HUES64 (cell line): ENCODE measurements around the gene HPSE2.
"Not testable (repeated sequence)": the region's sequence is repeated elsewhere in the genome, so short reads cannot be mapped to it uniquely, and the experiment has no call there.

Experiments used
- H3K27ac ChIP-seq: 2 replicates; pipeline ENCODE4 v1.7.0; 2013; ENCODE audit warnings: low read depth, low read length, inconsistent platforms
- H3K27me3 ChIP-seq: 2 replicates; pipeline ENCODE4 v1.6.1; 2013; ENCODE audit warnings: mild to moderate bottlenecking, low read length; ENCODE audit not compliant: insufficient read depth
- H3K36me3 ChIP-seq: 2 replicates; pipeline ENCODE4 v1.6.1; 2013; ENCODE audit warnings: mild to moderate bottlenecking, low read length; ENCODE audit not compliant: insufficient read depth
- H3K4me1 ChIP-seq: 2 replicates; pipeline ENCODE4 v1.6.1; 2013; ENCODE audit warnings: mild to moderate bottlenecking, low read length, moderate library complexity; ENCODE audit not compliant: insufficient read depth
- H3K4me3 ChIP-seq: 2 replicates; pipeline ENCODE4 v1.5.1; 2013; ENCODE audit warnings: mild to moderate bottlenecking, low read length, moderate library complexity
- H3K9ac ChIP-seq: 2 replicates; pipeline ENCODE4 v1.6.1; 2013; ENCODE audit warnings: mild to moderate bottlenecking, low read depth, low read length
- H3K9me3 ChIP-seq: 2 replicates; pipeline ENCODE4 v1.6.1; 2013; ENCODE audit warnings: low read depth, low read length; ENCODE audit not compliant: insufficient read depth
- WGBS: fragments of 150-250, 120-280 bp; methylation state at CpG from one replicate; pipeline ENCODE4 v1.1.7; 2013; ENCODE audit warnings: missing lambda C conversion rate; 5-methylcytosine and 5-hydroxymethylcytosine counted together

The HPSE2 gene

DNA sequence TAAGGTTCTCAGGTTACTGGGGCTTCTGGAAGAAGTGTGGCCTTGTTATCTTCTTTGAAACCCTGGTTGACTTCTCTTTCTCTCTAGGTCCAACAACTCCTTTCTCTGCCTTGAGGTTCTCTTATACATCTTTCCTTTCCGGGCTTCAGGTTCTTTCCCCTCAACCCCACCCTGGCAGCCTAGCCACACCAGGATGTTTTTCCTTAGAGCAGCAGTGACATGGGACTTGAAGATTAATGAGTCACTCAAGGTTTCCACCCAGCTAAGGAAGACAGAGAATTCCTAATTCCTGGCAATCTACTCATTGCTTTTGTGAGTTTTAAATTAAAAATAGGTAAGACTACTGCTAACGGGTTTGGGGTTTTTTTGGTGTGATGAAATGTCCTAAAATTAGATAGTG, 667.1 kb downstream of the HPSE2 start:
- Histone ChIP-seq H3K27ac (no peak overlapping the region), H3K27me3 (no peaks in the 10 kb centered on the region), H3K4me3 (no peak overlapping the region), H3K9ac (no peak overlapping the region), H3K9me3 (no peaks in the 10 kb centered on the region), H3K4me1 (no peaks in the 10 kb centered on the region), H3K36me3 (no peaks in the 10 kb centered on the region)
- 96% methylated on average over 2 of the region's 2 CpGs for WGBS

DNA sequence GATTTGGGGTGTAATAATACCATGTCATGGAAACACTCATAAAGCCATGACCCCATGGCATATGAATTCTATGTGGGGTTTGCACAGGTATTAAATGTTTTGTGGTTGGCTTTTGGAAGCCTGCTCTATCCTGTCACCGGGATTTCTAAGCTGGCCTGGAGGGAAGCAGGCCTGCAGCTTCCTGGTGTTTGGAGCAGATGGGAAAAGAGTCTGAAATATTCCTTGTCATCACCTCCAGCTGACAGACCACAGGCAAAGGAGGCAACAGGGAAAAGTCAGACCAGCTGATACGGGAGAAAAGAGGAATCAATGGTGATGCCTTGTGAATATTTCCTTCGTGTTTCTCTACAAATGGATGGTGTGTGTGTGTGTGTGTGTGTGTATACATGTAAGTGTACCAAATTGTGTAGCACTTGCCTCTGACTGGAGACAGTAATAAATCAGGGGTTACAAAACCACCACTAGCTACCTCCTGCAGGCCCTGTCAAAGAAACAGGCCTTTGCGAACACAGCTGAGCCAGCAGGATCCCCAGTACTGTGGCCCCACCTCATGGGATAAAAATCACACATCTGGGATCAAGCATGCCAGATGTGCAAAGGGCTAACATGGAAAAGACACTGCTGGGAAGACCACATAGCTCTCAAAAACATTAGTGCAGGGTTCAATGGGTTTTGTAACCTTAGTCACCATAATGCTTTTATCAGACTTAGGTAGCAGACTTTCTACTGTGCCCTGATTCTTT, 668.1 kb downstream of the HPSE2 start:
- Histone ChIP-seq H3K4me1 (no peaks in the 10 kb centered on the region), H3K27ac (no peak overlapping the region), H3K9ac (no peak overlapping the region), H3K9me3 (no peaks in the 10 kb centered on the region), H3K4me3 (no peak overlapping the region), H3K27me3 (no peaks in the 10 kb centered on the region), H3K36me3 (no peaks in the 10 kb centered on the region)
- 72% methylated on average over 4 of the region's 4 CpGs for WGBS

DNA sequence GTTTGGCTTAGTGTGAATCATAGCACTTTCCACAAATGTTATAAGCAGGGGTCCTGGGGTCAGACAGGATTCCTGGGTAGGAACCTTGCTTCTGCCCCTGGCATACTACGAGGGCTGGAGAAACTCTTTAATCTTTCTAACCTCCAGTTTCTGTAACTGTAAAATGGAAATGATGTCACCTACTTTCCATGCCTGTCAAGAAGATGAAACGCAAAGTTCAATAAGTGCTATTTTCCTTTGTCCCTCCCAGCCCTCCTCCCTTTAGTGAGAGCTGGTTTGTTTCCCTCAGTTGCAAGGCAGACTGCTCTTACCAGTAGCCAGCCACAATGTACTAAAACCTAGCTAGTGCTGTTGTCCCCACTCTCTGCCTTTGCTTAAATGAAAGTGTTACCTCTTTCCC, 671.8 kb downstream of the HPSE2 start:
- Histone ChIP-seq H3K4me3 (no peak overlapping the region), H3K27me3 (no peaks in the 10 kb centered on the region), H3K4me1 (no peaks in the 10 kb centered on the region), H3K27ac (no peak overlapping the region), H3K9ac (no peak overlapping the region), H3K36me3 (no peaks in the 10 kb centered on the region), H3K9me3 (no peaks in the 10 kb centered on the region)
- 89% methylated on average over 2 of the region's 2 CpGs for WGBS

DNA sequence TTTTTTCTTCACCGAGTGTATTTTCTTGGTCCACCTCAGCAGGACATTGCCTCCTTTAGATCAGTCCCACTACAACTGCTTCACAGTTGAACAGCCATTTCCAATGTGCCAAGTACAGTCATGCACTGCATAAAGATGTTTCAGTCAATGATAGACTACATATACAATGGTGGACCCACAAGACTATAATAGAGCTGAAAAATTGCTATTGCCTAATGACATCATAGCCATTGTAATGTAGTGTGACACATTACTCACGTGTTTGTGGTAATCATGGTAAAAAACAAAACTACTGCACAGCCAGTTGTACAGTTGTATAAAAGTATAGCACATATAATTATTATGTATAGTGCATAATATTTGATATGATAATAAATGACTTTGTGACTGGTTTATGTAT, 675.1 kb downstream of the HPSE2 start:
- Histone ChIP-seq H3K36me3 (no peaks in the 10 kb centered on the region), H3K27me3 (no peaks in the 10 kb centered on the region), H3K9me3 (no peaks in the 10 kb centered on the region), H3K4me1 (no peaks in the 10 kb centered on the region; the same call in 1 of the 2 replicates), H3K9ac (no peak overlapping the region), H3K27ac (no peak overlapping the region), H3K4me3 (no peak overlapping the region)
- 97% methylated on average over 2 of the region's 2 CpGs for WGBS

DNA sequence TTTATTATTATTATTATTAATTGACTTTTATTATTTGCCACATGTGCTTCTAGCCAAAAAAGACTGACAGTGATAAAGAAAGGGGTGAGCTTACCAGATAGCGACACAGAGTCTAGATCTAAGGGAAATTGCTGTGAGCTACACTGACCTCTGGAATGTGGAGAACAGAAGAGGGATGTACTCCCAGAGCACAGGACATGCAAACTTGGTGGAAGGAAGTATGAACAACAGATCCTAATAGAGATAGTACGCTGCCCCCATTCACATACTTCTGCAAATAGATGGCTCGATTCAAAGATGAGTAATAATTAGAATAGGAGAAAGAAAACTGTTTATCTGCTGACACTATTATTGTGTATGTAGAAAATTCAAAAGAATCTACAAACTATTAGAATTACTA, 679.6 kb downstream of the HPSE2 start:
- Histone ChIP-seq H3K4me3 (no peak overlapping the region), H3K9me3 (no peaks in the 10 kb centered on the region), H3K36me3 (no peaks in the 10 kb centered on the region), H3K27ac (no peak overlapping the region), H3K4me1 (peaks cover 4% of the 10 kb centered on the region; the same call in 1 of the 2 replicates), H3K9ac (no peak overlapping the region), H3K27me3 (no peaks in the 10 kb centered on the region)
- WGBS = 86% methylated on average over 1 of the region's 3 CpGs

DNA sequence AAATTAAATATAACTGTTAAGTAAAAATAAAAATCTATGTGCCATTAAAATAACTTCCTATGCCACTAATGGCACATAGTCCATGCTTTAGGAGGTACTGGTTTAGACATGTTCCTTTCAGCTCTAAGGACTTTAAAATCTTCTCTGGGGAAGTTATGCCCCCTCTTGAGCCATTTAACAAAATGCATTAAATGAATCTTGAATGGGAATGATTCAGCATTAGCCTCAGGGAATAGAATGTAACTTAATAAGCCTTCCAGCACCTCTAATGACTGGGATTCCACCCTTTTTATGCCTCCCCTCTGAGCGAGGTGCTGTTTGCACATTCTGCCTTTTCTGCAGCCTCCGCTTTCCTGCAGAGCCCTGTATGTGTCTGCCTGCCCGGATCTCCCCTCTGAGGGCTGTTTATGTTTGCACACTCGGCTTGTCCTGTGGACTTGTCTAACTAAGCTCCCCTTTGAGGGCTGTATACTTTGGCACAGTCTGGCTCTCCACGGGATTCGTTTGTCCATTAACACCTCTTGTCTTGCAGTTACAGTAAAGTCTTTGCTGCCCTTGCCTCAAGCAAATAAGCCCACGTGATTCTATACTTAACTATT, 680.5 kb downstream of the HPSE2 start:
- no peaks in the 10 kb centered on the region for H3K36me3 ChIP-seq
- peaks cover 4% of the 10 kb centered on the region; the same call in 1 of the 2 replicates for H3K4me1 ChIP-seq
- no peaks in the 10 kb centered on the region for H3K9me3 ChIP-seq
- H3K27ac ChIP-seq = no peak overlapping the region
- H3K27me3 ChIP-seq = no peaks in the 10 kb centered on the region
- H3K4me3 ChIP-seq = no peak overlapping the region
- H3K9ac ChIP-seq = no peak overlapping the region
- WGBS = 60% methylated on average over 7 of the region's 7 CpGs

DNA sequence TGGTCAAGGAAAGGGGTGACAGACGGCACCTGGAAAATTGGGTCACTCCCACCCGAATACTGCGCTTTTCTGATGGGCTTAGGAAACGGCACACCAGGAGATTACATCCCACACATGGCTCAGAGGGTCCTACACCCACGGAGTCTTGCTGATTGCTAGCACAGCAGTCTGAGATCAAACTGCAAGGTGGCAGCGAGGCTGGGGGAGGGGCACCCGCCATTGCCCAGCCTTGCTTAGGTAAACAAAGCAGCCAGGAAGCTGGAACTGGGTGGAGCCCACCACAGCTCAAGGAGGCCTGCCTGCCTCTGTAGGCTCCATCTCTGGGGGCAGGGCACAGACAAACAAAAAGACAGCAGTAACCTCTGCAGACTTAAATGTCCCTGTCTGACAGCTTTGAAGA, 694.1 kb downstream of the HPSE2 start:
- not testable (repeated sequence) for H3K4me1 ChIP-seq, H3K27ac ChIP-seq
- 86% methylated on average over 7 of the region's 7 CpGs for WGBS

DNA sequence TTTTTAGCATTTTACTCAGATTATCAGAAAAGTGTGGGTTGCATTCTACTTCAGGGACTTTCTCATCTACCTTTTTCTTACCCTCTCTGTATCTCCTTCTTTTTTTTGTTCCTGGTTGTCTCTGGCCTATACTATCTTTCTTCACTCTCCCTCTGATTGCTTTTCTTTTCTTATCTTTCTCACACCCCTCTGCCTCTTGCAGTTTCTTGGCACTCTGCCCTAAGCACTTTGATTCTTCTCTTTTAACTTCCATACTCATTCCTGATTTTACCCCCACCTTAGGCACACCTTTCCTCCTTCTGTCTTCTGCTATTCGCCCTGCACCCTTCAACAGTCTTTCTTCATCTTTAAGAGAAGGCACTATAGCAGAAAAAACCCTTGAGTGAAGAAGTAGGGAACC, 696.1 kb downstream of the HPSE2 start:
- 95% methylated on average over 1 of the region's 1 CpG for whole genome bisulfite sequencing
- Histone ChIP-seq H3K27me3 (no peaks in the 10 kb centered on the region), H3K9ac (no peak overlapping the region), H3K4me1 (no peaks in the 10 kb centered on the region), H3K36me3 (no peaks in the 10 kb centered on the region), H3K4me3 (no peak overlapping the region), H3K27ac (no peak overlapping the region), H3K9me3 (no peaks in the 10 kb centered on the region)

More for the DNA sequence above, 694.1 kb downstream of the HPSE2 start:
- H3K9ac ChIP-seq, H3K4me3 ChIP-seq, H3K9me3 ChIP-seq, H3K36me3 ChIP-seq, H3K27me3 ChIP-seq: not testable (repeated sequence)

DNA sequence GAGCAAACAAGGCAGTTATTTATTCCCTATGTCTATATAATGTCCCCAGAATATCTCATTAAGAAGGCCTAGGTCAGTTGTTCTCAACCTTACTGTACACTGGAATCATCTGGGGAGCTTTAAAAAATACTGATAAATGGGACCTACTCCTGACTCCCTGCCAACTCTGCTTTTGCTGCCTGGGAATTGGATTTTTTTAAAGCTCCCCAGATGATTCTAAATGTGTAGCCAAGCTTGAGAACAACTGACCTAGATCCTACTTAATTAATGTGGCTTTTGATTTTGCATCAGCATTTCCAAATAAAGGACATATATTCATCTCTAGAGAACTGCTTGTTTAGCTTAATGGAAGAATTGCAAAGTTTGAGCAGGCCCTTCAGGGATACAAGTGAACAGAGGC, 697.2 kb downstream of the HPSE2 start:
- Histone ChIP-seq H3K9me3 (no peaks in the 10 kb centered on the region), H3K36me3 (no peaks in the 10 kb centered on the region), H3K9ac (no peak overlapping the region), H3K27ac (no peak overlapping the region), H3K4me1 (no peaks in the 10 kb centered on the region), H3K27me3 (no peaks in the 10 kb centered on the region), H3K4me3 (no peak overlapping the region)

DNA sequence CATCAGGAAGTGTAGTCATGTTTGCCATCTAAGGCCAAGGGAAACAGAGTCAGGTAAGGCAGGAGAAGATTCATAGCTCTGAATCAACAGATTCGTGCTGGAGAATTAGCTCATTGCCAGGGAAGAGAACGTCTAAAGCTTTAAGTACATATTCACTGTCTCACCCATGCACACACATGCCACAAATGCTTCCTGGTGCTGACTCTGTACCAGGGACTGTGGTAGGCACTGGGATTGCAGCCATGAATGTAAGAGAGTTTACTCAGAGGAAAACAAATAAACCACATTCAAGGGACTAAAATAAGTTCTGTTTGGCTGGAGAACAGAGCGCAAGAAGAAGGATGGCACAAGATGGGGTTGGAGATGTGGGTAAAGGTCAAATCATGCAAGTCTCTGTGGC, 699.1 kb downstream of the HPSE2 start:
- H3K9me3 ChIP-seq = no peaks in the 10 kb centered on the region
- H3K36me3 ChIP-seq = no peaks in the 10 kb centered on the region
- H3K4me1 ChIP-seq = no peaks in the 10 kb centered on the region
- no peaks in the 10 kb centered on the region for H3K27me3 ChIP-seq
- WGBS = 98% methylated on average over 3 of the region's 3 CpGs
- no peak overlapping the region for H3K9ac ChIP-seq
- H3K27ac ChIP-seq = no peak overlapping the region
- H3K4me3 ChIP-seq = no peak overlapping the region

DNA sequence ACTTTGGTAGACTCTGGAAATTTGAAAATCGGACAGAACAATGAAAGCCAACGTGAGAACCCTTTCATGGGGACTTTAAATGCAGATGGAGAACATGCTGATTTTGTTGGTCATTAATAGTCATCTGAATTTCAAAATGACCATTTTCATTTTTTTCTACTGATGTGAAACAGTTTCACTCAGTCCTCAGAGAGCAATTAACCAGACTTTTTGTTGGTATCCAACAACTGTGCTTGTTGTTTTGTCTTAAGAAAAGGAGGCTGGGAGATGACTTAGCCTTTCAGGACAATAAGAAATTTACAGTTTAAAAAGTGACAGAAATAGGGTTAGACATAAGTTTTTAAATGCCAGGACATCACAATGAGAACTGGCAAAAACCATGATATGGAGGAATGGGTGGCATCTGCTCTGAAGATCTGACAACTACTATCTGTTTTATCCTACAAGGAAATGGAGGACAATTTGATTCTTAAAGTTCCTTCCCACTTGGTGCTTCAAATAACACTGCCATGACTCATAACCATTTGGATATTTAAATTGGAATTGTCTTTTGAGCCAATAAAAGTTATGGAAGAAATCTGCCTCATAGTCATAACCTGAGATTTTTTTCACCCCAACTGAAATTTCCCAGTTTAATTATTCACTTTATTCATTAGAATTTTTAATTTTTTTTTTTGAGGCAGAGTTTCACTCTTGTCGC, 701.8 kb downstream of the HPSE2 start:
- Histone ChIP-seq H3K9ac (no peak overlapping the region), H3K9me3 (no peaks in the 10 kb centered on the region), H3K4me3 (no peak overlapping the region), H3K4me1 (no peaks in the 10 kb centered on the region), H3K36me3 (no peaks in the 10 kb centered on the region), H3K27me3 (no peaks in the 10 kb centered on the region), H3K27ac (no peak overlapping the region)
- 93% methylated on average over 3 of the region's 3 CpGs for WGBS
